22Rv1 (cell line): Measurements from ENCODE around the gene TSPAN18.

ENCODE experiments used
- CTCF ChIP-seq: fragments of 450-650 bp; IDR thresholded peaks from 2 replicates; pipeline ENCODE4 v1.5.1; 2017; ENCODE audit warnings: mild to moderate bottlenecking
- ZFX ChIP-seq: fragments of 450-650 bp; IDR thresholded peaks from 2 replicates; pipeline ENCODE4 v1.6.1; 2017; ENCODE audit warnings: antibody characterized with exemption, borderline replicate concordance

- no peak for TF ChIP-seq CTCF
- TF ChIP-seq ZFX: no peak
Measured at GRCh38 chr11:44765026-44765595, 38.3 kb downstream of the TSPAN18 start.
